HEK293 (cell line): Measurements from ENCODE around the gene IDNK.

Experiments
- CTCF ChIP-seq: fragments of 450-650 bp; formaldehyde crosslinking; IDR thresholded peaks from 2 replicates; pipeline ENCODE4 v1.5.1; 2016; ENCODE audit warnings: missing biosample characterization, missing genetic modification characterization
- GLI2 ChIP-seq: fragments of 450-650 bp; formaldehyde crosslinking; IDR thresholded peaks from 2 replicates; pipeline ENCODE4; 2017; ENCODE audit warnings: missing biosample characterization, missing genetic modification characterization, low read depth, borderline replicate concordance
- MYNN ChIP-seq: fragments of 450-650 bp; formaldehyde crosslinking; IDR thresholded peaks from 2 replicates; pipeline ENCODE4 v1.5.1; 2016; ENCODE audit warnings: missing biosample characterization, missing genetic modification characterization, borderline replicate concordance
- MZF1 ChIP-seq: fragments of 450-650 bp; formaldehyde crosslinking; IDR thresholded peaks from 2 replicates; pipeline ENCODE4 v1.5.1; 2017; ENCODE audit warnings: missing biosample characterization, missing genetic modification characterization, borderline replicate concordance
- ZNF555 ChIP-seq: fragments of 450-650 bp; formaldehyde crosslinking; conservative IDR thresholded peaks from 2 replicates; pipeline ENCODE4 v1.5.1; 2017; ENCODE audit warnings: missing biosample characterization, mild to moderate bottlenecking, missing genetic modification characterization, inconsistent platforms

DNA sequence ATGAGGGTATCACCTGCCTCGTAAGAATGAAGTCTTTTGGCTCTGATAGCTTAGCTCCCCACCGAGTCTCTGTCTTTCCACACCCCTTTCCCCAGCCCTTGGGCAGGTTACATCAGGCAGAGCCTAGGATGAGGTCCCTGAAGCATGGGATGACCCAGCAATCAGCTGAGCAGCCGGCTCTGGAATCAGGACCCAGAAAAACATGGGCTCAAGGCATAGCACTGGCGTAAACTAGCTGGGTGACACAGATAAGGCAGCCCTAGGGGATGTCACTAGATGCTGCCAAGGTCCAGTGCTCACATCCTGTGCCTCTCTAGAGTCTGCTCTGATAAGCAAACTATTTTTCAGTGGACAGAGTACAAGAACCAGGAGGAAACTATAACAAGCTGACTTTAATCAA is 26.6 kb downstream of the IDNK start:
- no peak for TF ChIP-seq CTCF (tag by site-specific recombination)
- TF ChIP-seq ZNF555: no peak
- no peak for TF ChIP-seq MYNN (tag by site-specific recombination)
- no peak for TF ChIP-seq MZF1 (tag by site-specific recombination)
- TF ChIP-seq GLI2 (tag by site-specific recombination): no peak
